HG03565 (cell line): Measurements from ENCODE around the gene PRKAG2.

Experiments
- ATAC-seq: cut with Tn5 transposase; IDR thresholded peaks from one replicate; pipeline ENCODE4 v1.9.1; 2021; ENCODE audit warnings: mild to moderate bottlenecking, moderate library complexity; ENCODE audit not compliant: unreplicated experiment

PRKAG2 gene

GRCh38 chr7:151608031-151608551 is 268.8 kb downstream of the PRKAG2 start:
- ATAC-seq = no peak

- ATAC-seq = no peak
Measured at GRCh38 chr7:151607464-151607867, 269.4 kb downstream of the PRKAG2 start.

- ATAC-seq = no peak
Measured at GRCh38 chr7:151603951-151604350, 273.0 kb downstream of the PRKAG2 start.

GRCh38 chr7:151601521-151602305 is 275.2 kb downstream of the PRKAG2 start:
- no peak for ATAC-seq

GRCh38 chr7:151600331-151600730 is 276.6 kb downstream of the PRKAG2 start:
- no peak for ATAC-seq

GRCh38 chr7:151599401-151600227 is 277.3 kb downstream of the PRKAG2 start:
- ATAC-seq = no peak

GRCh38 chr7:151597541-151598444 is 279.1 kb downstream of the PRKAG2 start:
- no peak for ATAC-seq

- ATAC-seq = no peak
Measured at GRCh38 chr7:151595702-151596350, 281.1 kb downstream of the PRKAG2 start.

GRCh38 chr7:151592868-151593486 is 283.9 kb downstream of the PRKAG2 start:
- ATAC-seq = no peak

GRCh38 chr7:151592330-151592729 is 284.6 kb downstream of the PRKAG2 start:
- ATAC-seq = no peak

GRCh38 chr7:151591866-151592265 is 285.0 kb downstream of the PRKAG2 start:
- no peak for ATAC-seq

GRCh38 chr7:151590850-151591771 is 285.8 kb downstream of the PRKAG2 start:
- ATAC-seq = no peak

GRCh38 chr7:151590071-151590849 is 286.7 kb downstream of the PRKAG2 start:
- ATAC-seq = no peak

GRCh38 chr7:151588982-151589381 is 287.9 kb downstream of the PRKAG2 start:
- no peak for ATAC-seq

- ATAC-seq = no peak
Measured at GRCh38 chr7:151586531-151587260, 290.2 kb downstream of the PRKAG2 start.

GRCh38 chr7:151585744-151586393 is 291.0 kb downstream of the PRKAG2 start:
- ATAC-seq = no peak

- no peak for ATAC-seq
Measured at GRCh38 chr7:151581741-151582140, 295.2 kb downstream of the PRKAG2 start.
